ENCODE data around the gene SPAG6. TPM values are rescaled to one million over a fixed set of nuclear protein-coding genes. Genes with fewer than 3 reads are reported as not detected.
"Not testable (repeated sequence)": the region's sequence is repeated elsewhere in the genome, so short reads cannot be mapped to it uniquely, and the experiment has no call there.

Gene SPAG6
- not detected for total RNA-seq

- CTCF ChIA-PET = no interaction called here
- POLR2A ChIA-PET = no interaction called here
Observed at GRCh38 chr10:22345301-22346095, at the start of gene SPAG6. Gene SPAG6 (plus strand): TSS chr10:22345496. CDS start chr10:22345612, 116 bp downstream.

DNA sequence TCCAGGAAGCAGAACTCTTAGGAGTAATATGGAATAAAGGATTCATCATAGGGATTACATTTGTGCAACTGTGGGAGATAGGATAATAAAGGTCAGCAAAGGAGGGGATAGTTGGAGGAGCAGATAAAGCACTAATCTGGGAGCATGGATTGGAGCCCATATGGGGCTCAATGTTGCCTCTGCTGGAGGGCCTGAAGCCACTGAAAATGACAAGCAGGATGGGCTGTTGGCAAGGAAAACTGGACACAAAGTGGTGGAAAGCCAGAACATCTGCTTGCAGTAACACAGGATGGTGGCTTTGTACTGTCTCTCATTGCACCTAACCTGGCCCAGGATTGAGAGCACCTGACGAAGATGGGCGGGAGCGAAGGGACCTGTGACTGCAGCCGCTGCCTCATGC lies 44.1 kb upstream of the SPAG6 start:
- ChIA-PET POLR2A (no interaction called here), CTCF (interaction anchor here (0.6 kb wide), 1 partner anchor 463 kb away, joined by 3 read pairs; no protein-coding TSS in a partner anchor)

GRCh38 chr10:22303461-22303860 lies 41.8 kb upstream of the SPAG6 start:
- ChIA-PET POLR2A (no interaction called here), CTCF (no interaction called here)

DNA sequence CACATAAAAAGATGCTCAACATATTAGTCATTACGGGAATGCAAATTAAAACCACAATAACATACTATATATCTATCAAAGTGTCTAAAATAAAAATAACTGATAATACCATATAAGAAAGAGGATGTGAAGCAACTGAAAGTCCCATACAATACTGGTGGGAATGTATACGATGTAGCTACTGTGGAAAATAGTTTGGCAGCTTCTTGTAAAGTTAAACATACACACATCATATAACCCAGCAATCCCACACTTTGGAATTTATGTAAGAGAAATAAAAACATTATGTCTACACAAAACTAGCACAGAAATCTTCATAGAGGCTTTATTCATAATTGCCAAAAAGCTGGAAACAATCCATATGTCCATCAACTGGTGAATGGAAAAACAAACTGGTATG lies 39.6 kb upstream of the SPAG6 start:
- POLR2A ChIA-PET = no interaction called here

GRCh38 chr10:22308390-22308789 lies 36.9 kb upstream of the SPAG6 start:
- ChIA-PET POLR2A (interaction anchor here (1.7 kb wide), 1 partner anchor 8 kb away, joined by 5 read pairs; the partner anchor contains the start of gene COMMD3), CTCF (interaction anchor here (0.9 kb wide), 1 partner anchor 8 kb away, joined by 3 read pairs; the partner anchor contains the start of gene COMMD3)

More for the DNA sequence above, 39.6 kb upstream of the SPAG6 start:
- CTCF ChIA-PET = no interaction called here

- POLR2A ChIA-PET = no interaction called here
- CTCF ChIA-PET = no interaction called here
Observed at GRCh38 chr10:22309180-22310000, 35.9 kb upstream of the SPAG6 start.

DNA sequence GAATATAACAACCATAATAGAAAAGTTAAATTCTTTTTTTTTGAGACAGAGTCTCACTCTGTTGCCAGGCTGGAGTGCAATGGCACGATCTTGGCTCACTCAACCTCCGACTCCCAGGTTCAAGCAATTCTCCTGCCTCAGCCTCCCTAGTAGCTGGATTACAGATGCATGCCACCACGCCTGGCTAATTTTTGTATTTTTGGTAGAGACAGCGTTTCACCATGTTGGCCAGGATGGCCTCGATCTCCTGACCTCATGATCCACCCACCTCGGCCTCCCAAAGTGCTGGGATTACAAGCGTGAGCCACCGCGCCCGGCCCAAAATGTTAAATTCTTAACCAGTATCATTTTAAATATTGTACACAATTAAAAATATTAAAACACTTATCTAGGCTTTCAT lies 35.3 kb upstream of the SPAG6 start:
- CTCF ChIA-PET = not testable (repeated sequence)
- POLR2A ChIA-PET = interaction anchor here (1.1 kb wide), 1 partner anchor 30 kb away, joined by 3 read pairs; no protein-coding TSS in a partner anchor

DNA sequence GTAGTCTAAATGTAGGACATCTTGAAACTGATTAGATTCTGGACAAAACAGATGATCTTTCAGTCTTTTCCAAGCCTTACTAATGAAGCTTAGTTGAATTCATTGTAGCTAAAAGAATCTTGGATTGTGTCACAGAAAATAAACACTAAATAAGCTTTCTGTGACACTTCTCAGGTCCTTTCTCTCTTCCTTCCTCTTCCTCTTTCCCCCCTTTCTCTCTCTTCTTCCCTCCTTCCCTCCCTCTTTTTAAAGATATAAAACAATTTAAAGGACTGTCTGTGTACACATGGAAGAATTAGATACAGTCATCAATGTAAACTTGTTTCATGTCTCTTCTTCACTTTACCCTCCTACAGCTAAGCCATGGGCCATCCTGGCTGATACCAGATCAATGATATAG lies 34.4 kb upstream of the SPAG6 start:
- ChIA-PET POLR2A (interaction anchor here (1.1 kb wide), 1 partner anchor 29 kb away, joined by 3 read pairs; no protein-coding TSS in a partner anchor), CTCF (no interaction called here)

GRCh38 chr10:22314852-22315251 lies 30.4 kb upstream of the SPAG6 start:
- ChIA-PET CTCF (interaction anchor here (1.5 to 2.1 kb wide), 2 partner anchors 25 to 819 kb away, joined by 3 to 5 read pairs; no protein-coding TSS in a partner anchor), POLR2A (interaction anchor here (0.7 kb wide), 1 partner anchor 107 kb away, joined by 3 read pairs; no protein-coding TSS in a partner anchor)

GRCh38 chr10:22315455-22316285 lies 29.6 kb upstream of the SPAG6 start:
- CTCF ChIA-PET = interaction anchor here (0.6 to 2.1 kb wide), 7 partner anchors 8 to 820 kb away, joined by 3 to 5 read pairs (median 3); no protein-coding TSS in a partner anchor
- POLR2A ChIA-PET = interaction anchor here (0.5 to 2.0 kb wide), 9 partner anchors 8 to 709 kb away, joined by 3 to 8 read pairs (median 4); partner anchors contain the start of gene DNAJC1

DNA sequence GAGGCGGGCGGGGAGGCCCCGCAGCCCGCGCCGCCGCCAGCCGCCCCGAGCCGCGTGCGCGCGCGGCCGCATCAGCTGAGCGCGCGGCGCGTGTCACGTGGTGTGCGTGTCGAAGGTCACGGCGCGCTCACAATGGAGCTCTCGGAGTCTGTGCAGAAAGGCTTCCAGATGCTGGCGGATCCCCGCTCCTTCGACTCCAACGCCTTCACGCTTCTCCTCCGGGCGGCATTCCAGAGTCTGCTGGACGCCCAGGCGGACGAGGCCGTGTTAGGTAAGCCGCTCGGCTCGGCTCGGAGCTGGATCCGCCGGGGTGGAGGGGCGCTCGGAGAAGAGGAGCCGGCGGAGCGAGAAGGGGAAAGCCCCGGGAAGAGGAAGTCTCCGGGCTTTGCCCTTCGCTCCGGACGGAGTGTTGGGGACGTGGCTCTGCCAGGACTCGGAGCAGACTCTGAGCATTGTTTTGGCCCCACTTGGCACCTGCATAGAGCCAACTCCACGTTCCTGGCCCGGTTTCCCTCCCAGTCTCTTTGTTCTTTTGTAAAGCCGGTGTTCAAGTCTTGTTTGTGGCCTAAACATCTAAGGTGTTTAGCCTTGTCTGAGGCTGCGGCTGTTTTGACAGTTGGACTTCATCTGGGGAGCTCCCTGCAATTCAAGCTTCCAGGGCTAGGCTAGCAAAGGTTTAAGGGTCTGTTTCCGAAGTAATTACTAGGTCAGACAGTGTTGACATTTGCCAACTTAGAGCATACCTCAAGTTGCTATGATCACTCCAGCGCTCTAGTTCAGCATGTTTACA lies 28.8 kb upstream of the SPAG6 start, which contains the start of gene COMMD3:
COMMD3 (plus strand) TSS at position 103 of the 790 bp plus-strand sequence; CDS start at position 133, 30 bp downstream.
- CTCF ChIA-PET = interaction anchor here (0.6 to 2.1 kb wide), 6 partner anchors 9 to 820 kb away, joined by 3 to 5 read pairs (median 3); no protein-coding TSS in a partner anchor
- POLR2A ChIA-PET = interaction anchor here (0.5 to 2.0 kb wide), 8 partner anchors 9 to 710 kb away, joined by 3 to 8 read pairs (median 4); partner anchors contain the start of gene DNAJC1

GRCh38 chr10:22317076-22317370 lies 28.3 kb upstream of the SPAG6 start:
- ChIA-PET CTCF (interaction anchor here (2.1 kb wide), 1 partner anchor 23 kb away, joined by 5 read pairs; no protein-coding TSS in a partner anchor), POLR2A (interaction anchor here (1.6 to 2.0 kb wide), 3 partner anchors 9 to 88 kb away, joined by 5 to 8 read pairs (median 6); no protein-coding TSS in a partner anchor)

GRCh38 chr10:22317771-22318565 lies 27.3 kb upstream of the SPAG6 start:
- CTCF ChIA-PET = no interaction called here
- POLR2A ChIA-PET = no interaction called here

DNA sequence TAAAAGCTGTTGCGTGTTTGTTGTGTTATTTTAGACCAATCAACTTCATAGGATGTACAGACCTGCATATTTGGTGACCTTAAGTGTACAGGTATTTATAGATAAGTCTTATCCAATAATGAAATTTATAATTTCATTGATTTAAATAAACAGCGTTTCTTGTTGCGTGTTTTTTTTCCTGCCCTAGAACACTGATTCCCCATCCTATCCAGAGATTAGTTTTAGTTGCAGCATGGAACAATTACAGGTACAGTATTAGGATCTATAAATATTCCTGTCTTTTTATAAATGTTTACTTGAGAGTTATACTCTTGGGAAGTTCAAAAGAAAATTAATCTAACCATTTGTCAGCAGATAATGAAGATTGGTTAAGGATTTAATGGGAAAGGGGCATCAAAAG lies 26.5 kb upstream of the SPAG6 start:
- CTCF ChIA-PET = no interaction called here
- POLR2A ChIA-PET = no interaction called here

DNA sequence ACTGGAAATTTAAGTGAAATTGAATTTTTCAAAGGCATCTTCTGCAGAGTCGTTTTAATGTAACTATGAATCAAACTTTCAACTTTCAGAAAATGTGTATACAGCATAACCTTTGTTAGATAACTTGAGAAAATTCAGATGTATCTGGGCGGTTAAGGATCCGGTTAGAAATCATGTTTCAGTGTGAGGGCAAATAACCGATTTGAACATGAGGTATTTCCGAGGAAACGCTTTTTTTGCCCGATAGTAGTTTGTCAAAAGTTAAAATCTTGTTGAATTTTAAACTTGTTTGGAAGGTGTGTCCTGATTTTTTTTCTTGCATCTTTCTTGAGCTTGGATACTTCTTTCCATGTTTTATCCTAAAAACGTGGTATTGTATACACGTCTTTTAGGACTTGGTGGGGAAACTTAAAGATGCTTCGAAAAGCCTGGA lies 25.7 kb upstream of the SPAG6 start:
- CTCF ChIA-PET = interaction anchor here (1.0 kb wide), 1 partner anchor 24 kb away, joined by 4 read pairs; no protein-coding TSS in a partner anchor

DNA sequence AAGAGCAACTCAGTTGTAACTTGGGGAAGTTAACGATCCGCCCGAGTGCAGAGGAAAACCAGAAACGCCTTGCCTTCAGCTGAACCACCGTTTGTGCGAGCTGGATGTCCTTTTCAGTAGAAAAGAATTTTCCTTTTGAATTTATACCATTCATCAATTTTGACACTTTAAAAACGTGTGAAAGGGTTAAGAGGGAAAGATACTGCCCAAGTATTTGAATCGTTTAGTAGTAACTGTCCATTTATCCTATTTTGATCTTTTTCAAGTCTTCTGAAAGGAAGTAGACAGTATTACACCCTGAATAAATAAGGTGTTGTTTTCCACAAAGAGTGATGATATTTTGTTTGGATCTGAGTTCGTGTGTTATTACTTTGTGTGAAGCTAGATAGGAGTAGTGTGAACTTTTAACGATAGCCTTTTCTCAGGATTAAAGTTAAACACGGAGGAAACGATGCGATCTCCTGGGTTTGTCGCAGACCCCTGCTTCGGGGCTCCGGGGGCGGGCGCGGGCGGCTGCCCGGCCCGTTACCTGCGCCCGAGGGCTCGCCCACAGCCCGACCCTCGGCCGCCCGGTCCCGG lies 25.2 kb upstream of the SPAG6 start:
- CTCF ChIA-PET = interaction anchor here (1.0 kb wide), 1 partner anchor 24 kb away, joined by 4 read pairs; no protein-coding TSS in a partner anchor
- POLR2A ChIA-PET = interaction anchor here (1.1 kb wide), 1 partner anchor 117 kb away, joined by 3 read pairs; no protein-coding TSS in a partner anchor

More for the DNA sequence above, 25.7 kb upstream of the SPAG6 start:
- POLR2A ChIA-PET = interaction anchor here (1.1 kb wide), 1 partner anchor 117 kb away, joined by 3 read pairs; no protein-coding TSS in a partner anchor

Measured in activated CD8-positive, alpha-beta memory T cell treated with anti-CD3 and anti-CD28 coated beads for 36 hours (primary cell).